ENCODE results near the gene GALNT2.

The GALNT2 gene

DNA sequence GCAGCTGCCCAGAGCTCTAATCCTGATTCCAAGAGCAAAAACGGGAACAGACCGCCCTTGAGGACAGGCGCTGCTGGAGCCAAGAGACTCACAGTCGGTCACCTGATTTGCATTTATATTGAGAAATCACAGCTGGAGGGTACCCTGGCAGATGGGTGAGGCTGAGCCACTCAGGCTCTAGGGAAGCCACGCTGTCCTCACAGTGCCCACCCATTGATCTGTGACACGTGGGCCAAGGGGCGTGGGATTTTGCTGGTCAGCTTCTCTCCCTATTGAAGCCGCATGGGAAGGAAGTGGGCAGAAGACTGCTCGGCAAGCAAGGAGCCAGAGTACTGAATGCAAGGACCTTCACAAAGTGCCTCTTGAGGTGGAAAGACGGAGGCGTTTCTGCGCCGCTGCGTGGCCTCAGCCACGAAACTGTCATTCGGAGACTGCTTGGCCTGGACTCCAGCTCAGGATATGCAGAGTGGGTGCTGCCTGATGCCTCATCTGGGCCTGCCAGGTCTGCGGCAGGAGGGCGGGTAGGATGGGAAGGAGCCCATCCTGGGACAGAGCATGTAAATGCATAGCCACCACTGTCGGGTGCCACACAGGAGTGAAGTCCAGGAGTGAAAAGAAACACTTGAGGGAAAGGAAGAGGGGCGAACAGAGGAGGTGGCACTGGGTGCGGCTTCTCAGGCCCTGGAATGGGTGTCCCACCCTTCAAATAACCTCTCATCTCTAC, 219.3 kb downstream of the GALNT2 start:
- H3K4me3 ChIP-seq (ENCODE audit: low read depth in 1 of 2, low read length in 2 of 2) = no peak overlapping the region
- H3K4me1 ChIP-seq (ENCODE audit: control insufficient read depth in 1 of 2, insufficient read depth in 2 of 2, low read length in 2 of 2) = peaks cover 12 to 13% of the 10 kb centered on the region in 2 donors
- no peaks in the 10 kb centered on the region for H3K36me3 ChIP-seq (ENCODE audit: control insufficient read depth in 1 of 2, insufficient read depth in 2 of 2, low read length in 2 of 2)
- H3K9ac ChIP-seq (ENCODE audit: low read depth in 1 of 2, low read length in 2 of 2) = no peak overlapping the region
- no peaks in the 10 kb centered on the region for H3K27me3 ChIP-seq (ENCODE audit: control insufficient read depth in 1 of 2, insufficient read depth in 2 of 2, low read length in 2 of 2)
- no peak overlapping the region for H3K27ac ChIP-seq (ENCODE audit: low read depth, low read length)
- H3K9me3 ChIP-seq (ENCODE audit: control insufficient read depth in 1 of 2, low read length in 2 of 2) = no peaks in the 10 kb centered on the region

DNA sequence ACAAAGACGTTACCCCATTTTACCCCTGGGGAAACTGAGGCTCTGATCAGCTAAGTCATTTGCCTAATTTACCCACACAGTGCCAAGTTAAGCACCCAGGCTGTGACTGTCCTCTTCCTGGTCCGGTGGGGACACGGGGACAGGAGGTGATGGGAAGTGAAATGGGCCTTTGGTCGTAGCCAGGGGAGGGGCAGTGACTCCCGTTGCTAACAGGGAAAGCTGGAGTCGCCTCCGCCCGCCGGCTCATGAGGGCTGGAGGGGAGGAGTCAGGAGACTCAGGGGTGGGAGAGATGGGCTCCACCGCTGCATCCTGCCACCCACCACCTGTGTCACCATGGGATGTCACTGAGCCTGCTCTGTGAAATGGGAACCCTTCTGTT, 219.8 kb downstream of the GALNT2 start:
- H3K4me3 ChIP-seq (ENCODE audit: low read depth in 1 of 2, low read length in 2 of 2) = no peak overlapping the region
- H3K9ac ChIP-seq (ENCODE audit: low read depth in 1 of 2, low read length in 2 of 2) = no peak overlapping the region

DNA sequence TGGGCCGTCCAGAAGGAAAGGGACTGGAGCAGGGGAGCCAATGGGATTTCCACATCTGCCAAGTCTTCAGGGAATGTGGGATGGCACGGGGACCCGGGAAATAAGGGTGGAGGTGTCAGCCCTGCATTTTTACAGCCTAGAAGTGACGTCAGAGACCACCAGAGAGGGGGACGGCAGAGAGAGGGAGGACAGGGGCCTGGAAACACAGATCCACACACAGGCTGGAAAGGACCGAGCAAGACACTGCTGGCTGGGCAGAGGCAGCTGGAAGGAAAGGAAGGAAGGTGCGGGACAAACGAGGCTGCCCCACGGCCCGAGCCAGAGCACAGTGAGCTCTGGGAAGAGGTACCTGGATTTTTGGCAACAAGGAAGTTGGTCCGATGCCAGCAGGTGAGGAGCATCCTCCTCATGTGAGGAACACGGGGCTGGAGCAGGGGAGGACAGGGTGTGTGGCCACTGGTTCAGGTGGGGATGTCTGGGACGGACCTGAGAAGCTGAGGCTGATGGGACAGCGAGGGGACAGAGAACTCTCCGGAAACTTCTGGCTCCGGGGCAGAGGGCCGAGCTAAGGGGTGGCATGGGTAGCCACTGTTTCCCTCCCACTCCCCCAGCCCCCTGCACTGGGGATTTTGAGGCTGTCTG, 220.8 kb downstream of the GALNT2 start:
- Histone ChIP-seq H3K27me3 (ENCODE audit: control insufficient read depth in 1 of 2, insufficient read depth in 2 of 2, low read length in 2 of 2) (peaks cover under 1 to 3% of the 10 kb centered on the region in 2 donors), H3K27ac (ENCODE audit: low read depth, low read length) (no peak overlapping the region), H3K36me3 (ENCODE audit: control insufficient read depth in 1 of 2, insufficient read depth in 2 of 2, low read length in 2 of 2) (no peaks in the 10 kb centered on the region), H3K9me3 (ENCODE audit: control insufficient read depth in 1 of 2, low read length in 2 of 2) (no peaks in the 10 kb centered on the region), H3K9ac (ENCODE audit: low read depth in 1 of 2, low read length in 2 of 2) (no peak overlapping the region), H3K4me1 (ENCODE audit: control insufficient read depth in 1 of 2, insufficient read depth in 2 of 2, low read length in 2 of 2) (peaks cover 0 to 8% of the 10 kb centered on the region in 2 donors), H3K4me3 (ENCODE audit: low read depth in 1 of 2, low read length in 2 of 2) (no peak overlapping the region)

More for the DNA sequence above, 219.8 kb downstream of the GALNT2 start:
- Histone ChIP-seq H3K36me3 (ENCODE audit: control insufficient read depth in 1 of 2, insufficient read depth in 2 of 2, low read length in 2 of 2) (no peaks in the 10 kb centered on the region), H3K4me1 (ENCODE audit: control insufficient read depth in 1 of 2, insufficient read depth in 2 of 2, low read length in 2 of 2) (peaks cover 6 to 8% of the 10 kb centered on the region in 2 donors), H3K27me3 (ENCODE audit: control insufficient read depth in 1 of 2, insufficient read depth in 2 of 2, low read length in 2 of 2) (no peaks in the 10 kb centered on the region), H3K9me3 (ENCODE audit: control insufficient read depth in 1 of 2, low read length in 2 of 2) (no peaks in the 10 kb centered on the region), H3K27ac (ENCODE audit: low read depth, low read length) (no peak overlapping the region)

DNA sequence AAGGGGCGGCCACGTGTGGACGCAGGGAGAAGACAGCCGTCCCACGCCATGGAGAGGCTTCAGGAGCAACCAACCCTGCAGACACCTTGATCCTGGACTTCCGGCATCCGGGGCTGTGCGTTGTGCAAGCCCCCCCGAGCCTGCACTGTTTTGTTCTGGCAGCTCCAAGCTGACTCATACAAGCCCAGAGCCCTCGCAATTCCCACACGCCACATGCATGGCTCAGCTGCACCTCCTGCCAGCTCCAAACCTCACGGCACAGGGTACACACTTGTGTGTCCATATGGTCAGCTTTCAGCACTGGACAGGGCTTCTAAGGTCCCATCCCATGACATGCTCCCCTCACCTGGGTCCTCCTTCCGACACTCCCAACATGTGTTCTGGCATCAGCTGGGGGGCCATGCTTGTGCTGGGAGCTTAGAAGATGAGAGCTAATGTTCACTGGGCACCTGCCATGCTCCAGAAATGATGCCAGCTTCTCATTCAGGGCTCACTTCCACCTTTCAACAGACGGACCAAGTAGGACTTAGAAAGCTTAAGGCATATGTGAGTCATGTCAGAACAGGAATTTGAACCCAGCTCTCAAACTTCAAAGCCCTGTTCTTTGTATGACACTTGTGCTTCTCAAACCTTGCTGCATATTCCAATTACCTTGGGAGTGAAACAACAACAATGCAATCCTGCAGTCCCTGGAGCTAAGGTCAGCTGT, 221.8 kb downstream of the GALNT2 start:
- Histone ChIP-seq H3K27me3 (ENCODE audit: control insufficient read depth in 1 of 2, insufficient read depth in 2 of 2, low read length in 2 of 2) (peaks cover 3 to 7% of the 10 kb centered on the region in 2 donors), H3K36me3 (ENCODE audit: control insufficient read depth in 1 of 2, insufficient read depth in 2 of 2, low read length in 2 of 2) (no peaks in the 10 kb centered on the region), H3K27ac (ENCODE audit: low read depth, low read length) (no peak overlapping the region), H3K9ac (ENCODE audit: low read depth in 1 of 2, low read length in 2 of 2) (no peak overlapping the region), H3K9me3 (ENCODE audit: control insufficient read depth in 1 of 2, low read length in 2 of 2) (no peaks in the 10 kb centered on the region), H3K4me1 (ENCODE audit: control insufficient read depth in 1 of 2, insufficient read depth in 2 of 2, low read length in 2 of 2) (peaks cover 0 to 8% of the 10 kb centered on the region in 2 donors), H3K4me3 (ENCODE audit: low read depth in 1 of 2, low read length in 2 of 2) (no peak overlapping the region)

DNA sequence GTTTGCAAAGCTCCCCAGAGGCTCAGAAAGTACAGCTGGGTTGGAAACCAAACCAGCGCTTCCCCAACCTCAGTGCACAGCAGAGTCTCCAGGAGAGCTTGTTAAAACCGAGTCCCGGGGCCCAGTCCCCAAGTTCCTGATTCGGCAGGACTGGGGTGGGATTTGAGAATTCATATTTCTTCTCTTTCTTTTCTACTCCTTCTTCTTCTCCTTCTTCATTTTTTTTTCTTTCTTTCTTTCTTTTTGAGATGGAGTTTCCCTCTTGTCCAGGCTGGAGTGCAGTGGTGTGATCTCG, 222.3 kb downstream of the GALNT2 start:
- no peak overlapping the region for H3K9ac ChIP-seq (ENCODE audit: low read depth in 1 of 2, low read length in 2 of 2)
- H3K4me3 ChIP-seq (ENCODE audit: low read depth in 1 of 2, low read length in 2 of 2) = no peak overlapping the region
- no peak overlapping the region for H3K27ac ChIP-seq (ENCODE audit: low read depth, low read length)
- H3K27me3 ChIP-seq (ENCODE audit: control insufficient read depth in 1 of 2, insufficient read depth in 2 of 2, low read length in 2 of 2) = peaks cover 3 to 7% of the 10 kb centered on the region in 2 donors
- no peaks in the 10 kb centered on the region for H3K9me3 ChIP-seq (ENCODE audit: control insufficient read depth in 1 of 2, low read length in 2 of 2)
- no peaks in the 10 kb centered on the region for H3K36me3 ChIP-seq (ENCODE audit: control insufficient read depth in 1 of 2, insufficient read depth in 2 of 2, low read length in 2 of 2)
- H3K4me1 ChIP-seq (ENCODE audit: control insufficient read depth in 1 of 2, insufficient read depth in 2 of 2, low read length in 2 of 2) = peaks cover 0 to 8% of the 10 kb centered on the region in 2 donors

DNA sequence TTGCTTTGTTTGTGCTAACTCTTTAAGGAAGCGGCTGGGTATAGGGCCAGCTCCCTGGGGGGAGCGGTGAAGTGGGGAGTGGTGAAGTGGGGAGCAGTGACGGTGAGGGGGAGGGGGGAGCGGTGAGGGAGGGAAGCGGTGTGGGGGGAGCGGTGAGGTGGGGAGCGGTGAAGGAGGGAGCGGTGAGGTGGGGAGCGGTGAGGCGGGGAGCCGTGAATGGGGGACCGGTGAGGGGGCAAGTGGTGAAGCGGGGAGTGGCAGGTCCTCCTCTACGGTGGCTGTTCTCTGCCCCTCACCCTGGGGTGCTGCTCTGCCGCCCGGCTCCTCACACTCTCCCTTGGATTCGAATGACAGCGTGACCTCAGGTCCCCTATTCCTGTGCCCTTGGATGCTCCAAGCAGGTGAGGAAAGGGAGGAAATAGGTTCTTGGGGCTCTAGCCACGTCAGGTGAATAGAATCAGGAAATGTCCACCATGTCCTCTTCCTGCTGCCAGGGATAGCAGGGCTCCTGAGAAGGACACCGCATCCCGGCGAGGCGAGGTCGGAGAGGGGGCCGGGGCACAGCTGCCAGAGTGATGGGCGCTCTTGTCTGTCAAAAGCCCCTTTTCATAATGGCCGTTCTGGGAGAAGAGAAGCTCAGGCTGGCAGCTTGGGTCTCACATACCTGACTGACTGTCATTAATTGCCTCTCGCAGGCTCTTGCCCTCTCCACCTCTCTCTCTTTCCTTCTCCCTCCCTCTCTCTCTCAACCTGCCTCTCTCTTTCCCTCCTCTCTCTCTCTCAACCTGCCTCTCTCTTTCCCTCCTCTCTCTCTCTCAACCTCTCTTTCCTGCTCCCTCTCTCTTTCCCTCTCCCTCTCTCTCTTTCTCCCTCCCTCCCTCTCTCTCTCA, 224.9 kb downstream of the GALNT2 start:
- Histone ChIP-seq H3K9me3 (ENCODE audit: control insufficient read depth in 1 of 2, low read length in 2 of 2) (no peaks in the 10 kb centered on the region), H3K4me1 (ENCODE audit: control insufficient read depth in 1 of 2, insufficient read depth in 2 of 2, low read length in 2 of 2) (no peaks in the 10 kb centered on the region), H3K9ac (ENCODE audit: low read depth in 1 of 2, low read length in 2 of 2) (no peak overlapping the region), H3K36me3 (ENCODE audit: control insufficient read depth in 1 of 2, insufficient read depth in 2 of 2, low read length in 2 of 2) (no peaks in the 10 kb centered on the region), H3K4me3 (ENCODE audit: low read depth in 1 of 2, low read length in 2 of 2) (no peak overlapping the region), H3K27ac (ENCODE audit: low read depth, low read length) (no peak overlapping the region), H3K27me3 (ENCODE audit: control insufficient read depth in 1 of 2, insufficient read depth in 2 of 2, low read length in 2 of 2) (peaks cover 3 to 7% of the 10 kb centered on the region in 2 donors)

DNA sequence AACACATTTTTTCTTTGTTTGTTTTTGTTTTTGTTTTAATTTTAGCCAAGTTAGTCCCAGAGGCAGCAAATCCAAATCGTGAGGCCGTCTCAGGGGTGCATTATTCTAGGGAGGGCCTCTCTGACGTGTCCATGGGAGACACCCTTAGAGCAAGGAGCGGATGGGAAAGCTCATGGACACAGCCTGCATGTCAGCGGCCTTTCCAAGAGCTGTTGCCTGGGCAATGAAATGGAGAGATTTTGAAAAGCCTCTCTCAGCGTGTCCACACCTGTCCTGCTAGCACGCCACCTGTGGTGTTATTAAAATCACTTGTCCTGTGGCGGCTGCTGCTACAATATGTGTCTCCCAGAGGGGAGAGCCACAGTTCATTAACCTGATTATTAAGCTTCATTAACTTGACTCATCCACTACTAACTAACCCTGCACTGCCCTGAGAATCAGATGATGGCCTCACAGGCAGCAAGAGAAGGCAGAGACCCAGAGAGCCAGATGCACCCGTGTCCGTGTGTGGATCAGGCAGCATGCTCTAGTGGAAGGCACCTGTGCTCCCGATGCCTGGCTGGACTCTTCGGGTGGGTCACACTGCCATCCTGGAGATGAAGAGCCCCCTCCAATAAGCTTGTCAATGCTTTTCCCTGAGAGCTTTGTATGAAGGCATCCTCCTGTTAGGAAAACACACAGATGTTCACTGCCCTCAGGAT, 225.8 kb downstream of the GALNT2 start:
- Histone ChIP-seq H3K27me3 (ENCODE audit: control insufficient read depth in 1 of 2, insufficient read depth in 2 of 2, low read length in 2 of 2) (peaks cover 3 to 7% of the 10 kb centered on the region in 2 donors), H3K9me3 (ENCODE audit: control insufficient read depth in 1 of 2, low read length in 2 of 2) (no peaks in the 10 kb centered on the region), H3K4me1 (ENCODE audit: control insufficient read depth in 1 of 2, insufficient read depth in 2 of 2, low read length in 2 of 2) (no peaks in the 10 kb centered on the region), H3K9ac (ENCODE audit: low read depth in 1 of 2, low read length in 2 of 2) (no peak overlapping the region), H3K36me3 (ENCODE audit: control insufficient read depth in 1 of 2, insufficient read depth in 2 of 2, low read length in 2 of 2) (no peaks in the 10 kb centered on the region), H3K27ac (ENCODE audit: low read depth, low read length) (no peak overlapping the region), H3K4me3 (ENCODE audit: low read depth in 1 of 2, low read length in 2 of 2) (no peak overlapping the region)

DNA sequence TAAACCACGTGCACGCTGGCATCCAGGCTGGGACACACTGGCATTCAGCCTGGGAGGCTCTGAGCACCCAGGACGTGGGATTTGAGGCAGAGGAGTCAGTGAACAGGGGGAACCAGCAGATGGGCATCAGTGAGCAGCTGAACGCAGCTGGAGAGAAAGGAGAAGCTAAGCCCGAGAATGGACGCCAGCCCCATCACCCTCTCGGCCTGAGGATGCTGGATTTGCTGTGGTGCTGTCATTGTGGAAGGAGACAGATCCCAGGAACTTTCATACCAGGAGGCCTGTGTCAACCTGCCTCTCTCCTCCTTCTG, 226.3 kb downstream of the GALNT2 start:
- no peak overlapping the region for H3K27ac ChIP-seq (ENCODE audit: low read depth, low read length)

DNA sequence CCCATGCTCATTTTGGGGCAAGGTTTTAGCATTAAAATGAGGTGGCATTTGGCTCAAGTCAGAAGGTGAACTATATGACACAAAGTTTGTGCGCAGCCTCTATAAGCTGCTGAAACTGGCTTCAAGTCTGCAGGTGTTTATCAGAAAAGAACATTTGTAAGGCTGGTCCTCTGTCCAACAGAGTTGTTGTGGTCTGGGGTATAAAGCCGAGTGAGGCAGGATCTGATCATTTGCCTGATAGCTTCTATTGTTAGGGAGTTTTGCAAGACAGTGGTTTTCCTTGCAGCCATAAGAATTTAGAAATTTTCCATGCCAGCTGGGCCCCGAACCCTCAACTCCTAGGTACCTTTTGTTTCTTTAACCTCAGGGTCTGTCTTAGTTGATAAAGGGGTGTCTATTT, 228.3 kb downstream of the GALNT2 start:
- no peak overlapping the region for H3K9ac ChIP-seq (ENCODE audit: low read depth in 1 of 2, low read length in 2 of 2)
- no peak overlapping the region for H3K4me3 ChIP-seq (ENCODE audit: low read depth in 1 of 2, low read length in 2 of 2)
- peaks cover 8 to 11% of the 10 kb centered on the region in 2 donors for H3K4me1 ChIP-seq (ENCODE audit: control insufficient read depth in 1 of 2, insufficient read depth in 2 of 2, low read length in 2 of 2)
- H3K27ac ChIP-seq (ENCODE audit: low read depth, low read length) = no peak overlapping the region
- H3K9me3 ChIP-seq (ENCODE audit: control insufficient read depth in 1 of 2, low read length in 2 of 2) = no peaks in the 10 kb centered on the region
- H3K36me3 ChIP-seq (ENCODE audit: control insufficient read depth in 1 of 2, insufficient read depth in 2 of 2, low read length in 2 of 2) = no peaks in the 10 kb centered on the region
- peaks cover 3 to 7% of the 10 kb centered on the region in 2 donors for H3K27me3 ChIP-seq (ENCODE audit: control insufficient read depth in 1 of 2, insufficient read depth in 2 of 2, low read length in 2 of 2)

More for the DNA sequence above, 226.3 kb downstream of the GALNT2 start:
- Histone ChIP-seq H3K27me3 (ENCODE audit: control insufficient read depth in 1 of 2, insufficient read depth in 2 of 2, low read length in 2 of 2) (peaks cover 3 to 7% of the 10 kb centered on the region in 2 donors), H3K36me3 (ENCODE audit: control insufficient read depth in 1 of 2, insufficient read depth in 2 of 2, low read length in 2 of 2) (no peaks in the 10 kb centered on the region), H3K4me3 (ENCODE audit: low read depth in 1 of 2, low read length in 2 of 2) (no peak overlapping the region), H3K9me3 (ENCODE audit: control insufficient read depth in 1 of 2, low read length in 2 of 2) (no peaks in the 10 kb centered on the region), H3K9ac (ENCODE audit: low read depth in 1 of 2, low read length in 2 of 2) (no peak overlapping the region), H3K4me1 (ENCODE audit: control insufficient read depth in 1 of 2, insufficient read depth in 2 of 2, low read length in 2 of 2) (no peaks in the 10 kb centered on the region)
